ENCODE measurements around the gene CDHR3. TPM values are rescaled to one million over a fixed set of nuclear protein-coding genes. Genes with fewer than 3 reads are reported as not detected.

CDHR3 gene
- polyA plus RNA-seq, 6 donors from 2014 or later, result 7.0 to 23.9 (median 15.0) TPM

- Mint-ChIP-seq H3K4me3 (no peak overlapping the region), H3K27ac (peak overlapping the region in 4 of 6 donors; percentile 0 to 44 (median 11)), H3K36me3 (peaks cover 6 to 7% of the 10 kb centered on the region in 2 donors), H3K9me3 (peaks cover 4 to 16% (median 11%) of the 10 kb centered on the region in 7 donors), H3K4me1 (peaks cover 31 to 54% (median 40%) of the 10 kb centered on the region in 3 donors), H3K27me3 (peaks cover 0 to 5% (median 0%) of the 10 kb centered on the region in 3 donors)
- DNase-seq (no peak), ATAC-seq (ENCODE audit: low read depth in 2 of 2) (no peak)
Observed at GRCh38 chr7:106012184-106012583, 49.1 kb downstream of the CDHR3 start.

GRCh38 chr7:106012935-106013439 is 49.9 kb downstream of the CDHR3 start:
- ATAC-seq (ENCODE audit: low read depth in 2 of 2) (no peak), DNase-seq (no peak)
- Mint-ChIP-seq H3K4me3 (no peak overlapping the region), H3K27ac (no peak overlapping the region), H3K4me1 (peaks cover 34 to 54% (median 40%) of the 10 kb centered on the region in 3 donors), H3K36me3 (peaks cover 0 to 7% of the 10 kb centered on the region in 2 donors), H3K9me3 (peaks cover 0 to 8% (median 2%) of the 10 kb centered on the region in 7 donors), H3K27me3 (peaks cover 0 to 5% (median 0%) of the 10 kb centered on the region in 3 donors)

- peak in 1 of 2 donors; percentile 23 for ATAC-seq (ENCODE audit: low read depth in 2 of 2)
- Mint-ChIP-seq H3K36me3 (peaks cover 0 to 7% of the 10 kb centered on the region in 2 donors), H3K27ac (peak overlapping the region in 1 of 6 donors; percentile 39), H3K9me3 (no peaks in the 10 kb centered on the region), H3K4me3 (peak overlapping the region in 1 of 8 donors; percentile 31), H3K4me1 (peaks cover 30 to 46% (median 34%) of the 10 kb centered on the region in 3 donors), H3K27me3 (peaks cover 0 to 2% (median 0%) of the 10 kb centered on the region in 3 donors)
- DNase-seq, result no peak
Observed at GRCh38 chr7:106015381-106016218, 52.5 kb downstream of the CDHR3 start.

GRCh38 chr7:106016331-106016730 is 53.3 kb downstream of the CDHR3 start:
- H3K4me3 Mint-ChIP-seq, result no peak overlapping the region
- ATAC-seq (ENCODE audit: low read depth in 2 of 2) (no peak), DNase-seq (no peak)
- H3K36me3 Mint-ChIP-seq, result peaks cover 0 to 7% of the 10 kb centered on the region in 2 donors
- H3K27me3 Mint-ChIP-seq, result no peaks in the 10 kb centered on the region
- peaks cover 32 to 47% (median 39%) of the 10 kb centered on the region in 3 donors for H3K4me1 Mint-ChIP-seq
- no peaks in the 10 kb centered on the region for H3K9me3 Mint-ChIP-seq
- H3K27ac Mint-ChIP-seq, result peak overlapping the region in 3 of 6 donors; percentile 19 to 79 (median 29)

GRCh38 chr7:106017657-106018056 is 54.6 kb downstream of the CDHR3 start:
- Mint-ChIP-seq H3K9me3 (no peaks in the 10 kb centered on the region), H3K27ac (no peak overlapping the region), H3K27me3 (no peaks in the 10 kb centered on the region), H3K4me3 (no peak overlapping the region), H3K36me3 (peaks cover 0 to 7% of the 10 kb centered on the region in 2 donors), H3K4me1 (peaks cover 40 to 47% (median 47%) of the 10 kb centered on the region in 3 donors)
- DNase-seq (no peak), ATAC-seq (ENCODE audit: low read depth in 2 of 2) (no peak)

GRCh38 chr7:106018566-106019469 is 55.8 kb downstream of the CDHR3 start:
- H3K4me1 Mint-ChIP-seq, result peaks cover 52 to 59% (median 58%) of the 10 kb centered on the region in 3 donors
- H3K27me3 Mint-ChIP-seq, result no peaks in the 10 kb centered on the region
- H3K4me3 Mint-ChIP-seq, result no peak overlapping the region
- no peaks in the 10 kb centered on the region for H3K9me3 Mint-ChIP-seq
- H3K36me3 Mint-ChIP-seq, result peaks cover 0 to 7% of the 10 kb centered on the region in 2 donors
- ATAC-seq (ENCODE audit: low read depth in 2 of 2), result no peak
- H3K27ac Mint-ChIP-seq, result no peak overlapping the region
- no peak for DNase-seq

GRCh38 chr7:106019470-106019820 is 56.4 kb downstream of the CDHR3 start:
- peaks cover 0 to 7% of the 10 kb centered on the region in 2 donors for H3K36me3 Mint-ChIP-seq
- no peak overlapping the region for H3K4me3 Mint-ChIP-seq
- ATAC-seq (ENCODE audit: low read depth in 2 of 2) (no peak), DNase-seq (no peak)
- H3K27ac Mint-ChIP-seq, result no peak overlapping the region
- no peaks in the 10 kb centered on the region for H3K9me3 Mint-ChIP-seq
- H3K4me1 Mint-ChIP-seq, result peaks cover 58 to 65% (median 63%) of the 10 kb centered on the region in 3 donors
- no peaks in the 10 kb centered on the region for H3K27me3 Mint-ChIP-seq

GRCh38 chr7:106021151-106022067 is 58.3 kb downstream of the CDHR3 start:
- Mint-ChIP-seq H3K27me3 (no peaks in the 10 kb centered on the region), H3K4me3 (peak overlapping the region in 5 of 8 donors; percentile 63 to 82 (median 75)), H3K4me1 (peaks cover 54 to 66% (median 61%) of the 10 kb centered on the region in 3 donors), H3K36me3 (peaks cover under 1 to 4% of the 10 kb centered on the region in 2 donors), H3K9me3 (no peaks in the 10 kb centered on the region), H3K27ac (peak overlapping the region in 3 of 6 donors; percentile 42 to 58 (median 58))
- DNase-seq, result no peak
- no peak for ATAC-seq (ENCODE audit: low read depth in 2 of 2)

GRCh38 chr7:106022193-106022821 is 59.2 kb downstream of the CDHR3 start:
- Mint-ChIP-seq H3K36me3 (peaks cover 0 to 3% of the 10 kb centered on the region in 2 donors), H3K27me3 (no peaks in the 10 kb centered on the region), H3K4me3 (peak overlapping the region; percentile 13 to 85 (median 78)), H3K27ac (peak overlapping the region; percentile 15 to 89 (median 58)), H3K9me3 (no peaks in the 10 kb centered on the region), H3K4me1 (peaks cover 54 to 71% (median 57%) of the 10 kb centered on the region in 3 donors)
- peak; percentile 48 for DNase-seq
- peak; percentile 55 to 68 for ATAC-seq (ENCODE audit: low read depth in 2 of 2)

GRCh38 chr7:106023369-106024322 is 60.6 kb downstream of the CDHR3 start:
- Mint-ChIP-seq H3K9me3 (no peaks in the 10 kb centered on the region), H3K4me1 (peaks cover 56 to 80% (median 62%) of the 10 kb centered on the region in 3 donors), H3K27me3 (no peaks in the 10 kb centered on the region), H3K4me3 (peak overlapping the region; percentile 7 to 85 (median 79)), H3K27ac (peak overlapping the region; percentile 34 to 96 (median 58)), H3K36me3 (peaks cover 0 to 3% of the 10 kb centered on the region in 2 donors)
- DNase-seq (peak; percentile 52), ATAC-seq (ENCODE audit: low read depth in 2 of 2) (peak; percentile 66 to 70)

GRCh38 chr7:106026101-106026500 is 63.0 kb downstream of the CDHR3 start:
- H3K4me1 Mint-ChIP-seq, result peaks cover 58 to 85% (median 73%) of the 10 kb centered on the region in 3 donors
- no peak for ATAC-seq (ENCODE audit: low read depth in 2 of 2)

More at GRCh38 chr7:106026101-106026500, 63.0 kb downstream of the CDHR3 start:
- Mint-ChIP-seq H3K27me3 (no peaks in the 10 kb centered on the region), H3K36me3 (peaks cover 0 to 9% of the 10 kb centered on the region in 2 donors), H3K27ac (peak overlapping the region in 1 of 6 donors; percentile 42), H3K4me3 (peak overlapping the region in 4 of 8 donors; percentile 18 to 75 (median 50)), H3K9me3 (no peaks in the 10 kb centered on the region)
- DNase-seq, result no peak
